DND-41 (cell line): ENCODE results near the gene FAM72B.
"Not testable (repeated sequence)": the region's sequence is repeated elsewhere in the genome, so short reads cannot be mapped to it uniquely, and the experiment has no call there.

ENCODE experiments used
- EZH2 ChIP-seq: IDR thresholded peaks from 3 replicates; pipeline ENCODE4 v1.6.1; 2012; ENCODE audit warnings: borderline replicate concordance, low read depth, mild to moderate bottlenecking, moderate library complexity, low read length, inconsistent platforms; ENCODE audit not compliant: severe bottlenecking
- TF ChIP-seq, protein P1 (sequence below): IDR thresholded peaks from 2 replicates; pipeline ENCODE4 v1.5.1; 2012; ENCODE audit warnings: borderline replicate concordance, low read length, moderate library complexity, mild to moderate bottlenecking; ENCODE audit not compliant: poor library complexity, severe bottlenecking; ENCODE audit errors: extremely low read depth

GRCh38 chr1:121176649-121177048 is 7.5 kb downstream of the FAM72B start:
- TF ChIP-seq, protein P1, sequence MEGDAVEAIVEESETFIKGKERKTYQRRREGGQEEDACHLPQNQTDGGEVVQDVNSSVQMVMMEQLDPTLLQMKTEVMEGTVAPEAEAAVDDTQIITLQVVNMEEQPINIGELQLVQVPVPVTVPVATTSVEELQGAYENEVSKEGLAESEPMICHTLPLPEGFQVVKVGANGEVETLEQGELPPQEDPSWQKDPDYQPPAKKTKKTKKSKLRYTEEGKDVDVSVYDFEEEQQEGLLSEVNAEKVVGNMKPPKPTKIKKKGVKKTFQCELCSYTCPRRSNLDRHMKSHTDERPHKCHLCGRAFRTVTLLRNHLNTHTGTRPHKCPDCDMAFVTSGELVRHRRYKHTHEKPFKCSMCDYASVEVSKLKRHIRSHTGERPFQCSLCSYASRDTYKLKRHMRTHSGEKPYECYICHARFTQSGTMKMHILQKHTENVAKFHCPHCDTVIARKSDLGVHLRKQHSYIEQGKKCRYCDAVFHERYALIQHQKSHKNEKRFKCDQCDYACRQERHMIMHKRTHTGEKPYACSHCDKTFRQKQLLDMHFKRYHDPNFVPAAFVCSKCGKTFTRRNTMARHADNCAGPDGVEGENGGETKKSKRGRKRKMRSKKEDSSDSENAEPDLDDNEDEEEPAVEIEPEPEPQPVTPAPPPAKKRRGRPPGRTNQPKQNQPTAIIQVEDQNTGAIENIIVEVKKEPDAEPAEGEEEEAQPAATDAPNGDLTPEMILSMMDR = not testable (repeated sequence)
- not testable (repeated sequence) for TF ChIP-seq EZH2
